Right lobe of liver (tissue), 4 donors: ENCODE measurements around the gene UNC5B.

Experiments used
- POLR2A ChIP-seq: fragments of 450-650 bp; IDR thresholded peaks from one replicate; pipeline ENCODE4 v1.6.1; 2017; ENCODE audit warnings: antibody characterized with exemption, mild to moderate bottlenecking
- TF ChIP-seq, protein P1 (sequence below), 4 donors: fragments of 200-600 bp in 3 of 4; fragments of 450-650 bp in 1 of 4; IDR thresholded peaks; one replicate each; pipeline versions ENCODE4 v1.5.1 to v1.8.0; 2016 to 2022; ENCODE audit warnings: antibody characterized with exemption in 4 of 4, mild to moderate bottlenecking in 2 of 4
- donor health status: DM: no; HTN: no; CAD: no.
- donor health status: DM: no; HTN: no; CAD: no.
- donor health status: DM: no; HTN: yes; CAD: no.

DNA sequence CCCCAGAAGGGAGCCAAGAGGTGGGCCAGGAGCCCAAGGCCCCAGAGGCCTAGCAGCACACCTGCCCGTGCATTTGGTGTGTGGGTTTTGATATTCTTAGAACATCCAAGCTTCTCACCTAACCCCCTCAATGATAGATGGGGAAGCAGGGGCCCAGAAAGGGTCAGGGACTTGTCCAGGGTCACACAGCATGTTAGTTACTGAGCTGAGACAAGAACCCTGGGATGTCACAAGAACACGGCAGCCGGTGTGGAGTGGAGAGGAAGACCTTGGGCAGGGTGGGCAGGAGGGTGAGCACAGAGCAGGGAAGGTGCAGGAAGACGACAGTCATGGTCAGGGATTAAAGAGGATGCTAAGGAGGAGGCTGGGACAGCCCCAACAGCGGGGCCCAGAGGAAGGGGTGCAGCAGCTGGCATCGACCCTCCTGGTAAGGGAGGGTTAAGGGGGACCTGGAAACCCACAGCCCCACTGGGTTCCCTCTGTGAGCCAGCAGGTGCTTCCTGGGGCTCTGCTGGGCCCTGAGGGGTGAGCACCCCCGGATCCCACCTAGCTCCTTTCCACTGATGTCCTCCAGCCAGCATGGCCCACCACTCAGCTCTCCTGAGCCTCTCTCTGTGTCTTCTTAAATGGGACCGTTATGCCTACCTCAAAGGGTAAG, 44.4 kb downstream of the UNC5B start:
- TF ChIP-seq, protein P1, sequence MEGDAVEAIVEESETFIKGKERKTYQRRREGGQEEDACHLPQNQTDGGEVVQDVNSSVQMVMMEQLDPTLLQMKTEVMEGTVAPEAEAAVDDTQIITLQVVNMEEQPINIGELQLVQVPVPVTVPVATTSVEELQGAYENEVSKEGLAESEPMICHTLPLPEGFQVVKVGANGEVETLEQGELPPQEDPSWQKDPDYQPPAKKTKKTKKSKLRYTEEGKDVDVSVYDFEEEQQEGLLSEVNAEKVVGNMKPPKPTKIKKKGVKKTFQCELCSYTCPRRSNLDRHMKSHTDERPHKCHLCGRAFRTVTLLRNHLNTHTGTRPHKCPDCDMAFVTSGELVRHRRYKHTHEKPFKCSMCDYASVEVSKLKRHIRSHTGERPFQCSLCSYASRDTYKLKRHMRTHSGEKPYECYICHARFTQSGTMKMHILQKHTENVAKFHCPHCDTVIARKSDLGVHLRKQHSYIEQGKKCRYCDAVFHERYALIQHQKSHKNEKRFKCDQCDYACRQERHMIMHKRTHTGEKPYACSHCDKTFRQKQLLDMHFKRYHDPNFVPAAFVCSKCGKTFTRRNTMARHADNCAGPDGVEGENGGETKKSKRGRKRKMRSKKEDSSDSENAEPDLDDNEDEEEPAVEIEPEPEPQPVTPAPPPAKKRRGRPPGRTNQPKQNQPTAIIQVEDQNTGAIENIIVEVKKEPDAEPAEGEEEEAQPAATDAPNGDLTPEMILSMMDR (IDR thresholded peaks at IDR 0.05): no peak
- no peak for TF ChIP-seq POLR2A
